Measurements from ENCODE around the gene DET1.
"Not testable (repeated sequence)": the region's sequence is repeated elsewhere in the genome, so short reads cannot be mapped to it uniquely, and the experiment has no call there.

The DET1 gene

DNA sequence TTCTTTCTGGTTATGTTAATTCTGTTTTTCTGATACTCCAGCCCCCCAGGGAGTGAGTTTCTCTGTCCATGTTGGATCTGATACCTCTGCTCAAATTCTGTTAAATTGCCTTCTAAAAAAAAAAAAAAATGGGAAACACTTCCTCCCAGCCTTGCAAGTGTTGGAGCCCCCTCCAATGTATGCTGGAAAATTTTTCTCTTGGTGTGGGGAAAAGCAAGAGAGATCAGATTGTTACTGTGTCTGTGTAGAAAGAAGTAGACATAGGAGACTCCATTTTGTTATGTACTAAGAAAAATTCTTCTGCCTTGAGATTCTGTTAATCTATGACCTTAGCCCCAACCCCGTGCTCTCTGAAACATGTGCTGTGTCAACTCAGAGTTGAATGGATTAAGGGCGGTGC, 6.1 kb downstream of the DET1 start:
- DNase-seq (ENCODE audit: low spot score): not testable (repeated sequence)

DNA sequence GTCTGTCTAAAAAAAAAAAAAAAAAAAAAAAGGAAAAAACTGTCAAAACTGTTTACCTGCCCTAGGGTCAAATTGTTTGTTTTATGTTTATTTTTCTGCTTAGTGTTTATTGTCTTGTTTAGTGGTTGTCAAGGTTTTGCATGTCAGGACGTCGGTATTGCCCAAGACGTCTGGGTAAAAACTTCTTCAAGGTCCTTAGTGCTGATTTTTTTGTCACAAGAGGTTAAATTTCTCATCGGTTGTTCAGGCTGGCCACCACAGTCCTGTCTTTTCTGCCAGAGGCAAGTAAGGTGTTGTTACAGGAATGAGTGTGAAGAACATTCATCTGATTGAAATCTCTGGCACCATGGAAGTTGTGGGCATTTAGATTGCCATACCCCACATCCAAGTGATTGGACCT, 7.0 kb downstream of the DET1 start:
- no peak for DNase-seq (ENCODE audit: low spot score)

DNA sequence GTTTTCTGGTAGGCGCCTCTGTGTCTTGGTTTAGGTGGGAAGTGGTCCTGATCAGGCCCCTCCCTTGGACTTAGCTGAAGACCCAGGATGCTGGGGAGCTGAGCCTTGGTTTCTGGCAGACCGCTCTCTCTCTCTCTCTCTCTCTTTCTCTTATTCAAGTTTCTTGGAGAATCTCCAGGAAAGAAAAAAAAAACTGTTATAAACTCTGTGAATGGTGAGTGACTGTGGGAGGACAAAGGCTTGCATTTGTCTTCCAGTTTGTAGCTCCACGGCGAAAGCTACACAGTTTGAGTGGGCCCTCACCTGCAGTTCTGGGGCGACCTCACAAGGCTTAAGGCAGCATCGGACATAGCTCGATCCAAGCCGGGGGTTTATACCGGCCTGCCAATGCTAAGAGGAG, 7.5 kb downstream of the DET1 start:
- no peak for DNase-seq (ENCODE audit: low spot score)

DNA sequence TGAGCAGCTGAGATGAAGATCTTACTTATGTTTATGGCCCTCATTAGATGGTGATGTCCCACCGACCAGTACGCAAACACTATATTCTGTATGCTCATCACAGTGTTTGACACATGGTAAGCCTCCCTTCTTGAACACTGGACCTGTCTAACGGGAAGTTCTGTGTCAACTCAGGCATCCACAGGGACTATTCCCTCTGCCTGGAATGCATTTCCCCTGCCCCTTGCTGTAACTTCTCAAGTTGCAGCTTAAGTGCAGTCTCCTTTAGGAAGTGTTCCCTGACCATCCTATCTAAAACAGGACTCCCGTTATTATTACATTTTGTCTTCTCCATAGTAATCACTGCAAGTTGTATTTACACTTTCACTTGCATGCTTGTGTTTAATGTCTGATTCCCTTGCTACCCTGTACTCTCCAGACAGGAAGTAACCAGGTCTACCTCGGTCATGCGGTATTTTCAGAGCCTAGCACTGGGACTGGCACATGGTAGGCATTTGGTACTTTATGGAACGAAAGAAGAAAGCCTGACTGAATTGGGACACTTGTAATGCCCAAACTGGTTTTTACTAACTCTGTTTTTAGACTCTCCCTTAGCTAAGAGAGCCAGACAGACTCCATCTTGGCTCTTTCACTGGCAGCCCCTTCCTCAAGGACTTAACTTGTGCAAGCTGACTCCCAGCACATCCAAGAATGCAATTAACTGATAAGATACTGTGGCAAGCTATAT, 8.7 kb downstream of the DET1 start:
- DNase-seq (ENCODE audit: low spot score): no peak

DNA sequence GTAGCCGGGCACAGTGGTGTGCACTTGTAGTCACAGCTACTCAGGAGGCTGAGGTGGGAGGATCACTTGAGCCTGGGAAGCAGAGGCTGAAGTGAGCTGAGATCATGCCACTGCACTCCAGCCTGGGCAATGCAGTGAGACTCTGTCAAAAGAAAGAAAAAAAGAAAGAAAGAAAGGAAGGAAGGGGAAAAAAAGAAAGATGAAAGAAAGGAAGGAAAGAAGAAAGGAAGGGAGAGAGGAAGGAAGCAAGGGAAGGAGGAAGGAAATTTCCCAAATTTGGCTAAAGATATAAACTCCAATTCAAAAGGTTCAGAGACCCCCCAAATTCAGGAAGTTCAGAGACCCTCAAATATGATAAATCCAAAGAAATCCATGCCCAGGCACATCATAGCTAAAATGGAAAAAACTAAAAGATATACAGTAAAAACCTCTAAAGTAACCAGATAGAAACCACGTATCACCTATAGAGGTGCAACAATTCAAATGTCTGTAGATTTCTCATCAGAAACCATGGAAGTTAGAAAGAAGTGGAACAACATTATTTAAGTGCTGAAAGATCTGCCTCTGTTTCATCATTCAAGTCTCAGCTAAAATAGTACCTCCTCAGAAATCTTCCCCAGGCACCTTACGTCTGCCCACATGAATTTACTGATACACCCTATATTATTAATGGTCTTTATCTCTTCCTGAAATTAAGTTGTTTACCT, 10.7 kb downstream of the DET1 start:
- no peak for DNase-seq (ENCODE audit: low spot score)

DNA sequence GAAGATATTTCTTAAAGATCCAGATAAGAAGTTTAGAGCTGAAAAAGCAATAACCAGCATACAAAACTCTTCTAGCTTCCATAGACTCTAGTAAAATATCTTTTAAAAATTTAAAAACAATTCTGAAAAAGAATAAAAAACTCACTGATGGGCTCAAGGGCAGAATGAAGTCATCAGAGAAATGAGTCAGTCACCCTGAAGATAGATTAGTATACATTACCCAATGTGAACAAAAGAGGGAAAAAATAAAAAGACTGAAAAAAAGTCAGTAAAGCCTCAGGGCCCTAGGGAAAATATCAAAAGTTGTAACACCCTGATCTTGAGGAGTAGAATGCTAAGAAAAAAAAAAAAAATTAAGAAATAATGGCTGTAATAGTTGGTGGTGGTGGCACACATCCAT, 11.4 kb downstream of the DET1 start:
- peak; percentile 21 for DNase-seq (ENCODE audit: low spot score)

DNA sequence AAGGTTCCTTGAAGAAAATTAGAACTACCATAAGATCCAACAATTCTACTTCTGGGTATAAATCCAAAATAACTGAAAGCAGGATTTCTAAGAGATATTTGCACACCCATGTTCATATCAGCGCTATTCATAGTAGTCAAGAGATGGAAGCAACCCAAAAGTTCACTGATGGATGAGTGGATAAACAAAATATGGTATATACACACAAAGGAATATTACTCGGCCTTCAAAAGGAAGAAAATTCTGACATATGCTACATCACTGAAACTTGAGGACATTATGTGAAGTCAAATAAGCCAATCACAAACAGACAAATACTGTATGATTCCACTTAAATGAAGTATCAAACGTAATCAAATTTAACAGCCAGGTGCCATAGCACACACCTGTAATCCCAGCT, 13.1 kb downstream of the DET1 start:
- no peak for DNase-seq (ENCODE audit: low spot score)

DNA sequence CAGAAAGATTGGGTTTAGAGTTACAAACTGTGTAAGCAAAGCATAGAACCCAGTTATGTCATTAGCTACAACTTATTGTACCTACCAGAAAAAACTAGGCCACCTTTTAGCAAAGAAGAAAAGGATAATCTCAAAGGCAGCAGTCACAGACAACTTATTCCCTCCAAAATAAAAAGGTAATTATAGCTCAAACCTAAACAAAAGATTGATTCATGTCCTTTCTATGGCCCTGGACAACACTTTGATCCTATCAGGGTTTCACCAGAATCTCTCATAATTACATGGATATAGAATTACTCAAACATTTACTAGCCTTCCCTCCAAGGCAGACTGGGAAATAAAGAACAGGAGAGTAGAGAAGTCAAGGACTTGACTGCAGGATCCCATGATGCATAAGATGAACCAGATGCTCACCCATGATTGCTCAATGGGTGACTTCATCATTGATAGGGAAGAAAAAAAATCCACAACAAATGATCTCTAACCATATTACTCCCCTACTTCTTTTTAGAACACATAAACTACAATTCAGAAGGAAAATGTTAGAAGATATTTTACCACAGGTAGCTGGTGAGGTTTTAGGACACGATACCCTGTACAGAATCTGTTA, 17.4 kb downstream of the DET1 start:
- DNase-seq (ENCODE audit: low spot score): no peak

DNA sequence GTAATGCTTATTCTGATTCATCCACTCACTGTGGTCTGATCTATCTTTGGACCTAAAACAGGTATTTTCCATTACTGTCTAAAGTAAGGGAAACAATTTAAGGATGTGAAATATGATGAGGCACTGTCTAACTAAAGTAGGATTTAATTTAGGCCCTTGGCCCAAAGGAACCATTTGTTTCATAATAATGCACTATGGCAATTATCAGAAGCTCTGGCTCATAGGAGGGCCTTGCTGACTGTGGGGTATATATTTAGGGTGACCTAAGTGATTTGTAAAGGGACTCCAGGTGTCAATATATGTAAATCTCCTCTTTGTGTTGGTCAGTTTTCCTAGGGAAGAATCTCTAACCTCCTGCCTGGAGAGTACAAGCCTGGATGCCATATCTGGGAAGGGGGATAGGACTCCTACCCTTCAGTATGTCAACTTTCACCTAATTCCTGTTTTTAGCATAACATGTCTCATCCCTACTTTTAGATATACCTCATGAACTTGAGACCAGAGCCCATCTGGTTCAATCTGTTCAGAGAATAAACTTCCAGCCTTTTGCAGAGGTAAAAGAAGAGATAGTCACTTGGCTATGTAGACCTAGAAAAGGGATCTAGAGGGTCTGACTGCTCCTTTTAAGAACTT, 20.1 kb downstream of the DET1 start:
- no peak for DNase-seq (ENCODE audit: low spot score)

DNA sequence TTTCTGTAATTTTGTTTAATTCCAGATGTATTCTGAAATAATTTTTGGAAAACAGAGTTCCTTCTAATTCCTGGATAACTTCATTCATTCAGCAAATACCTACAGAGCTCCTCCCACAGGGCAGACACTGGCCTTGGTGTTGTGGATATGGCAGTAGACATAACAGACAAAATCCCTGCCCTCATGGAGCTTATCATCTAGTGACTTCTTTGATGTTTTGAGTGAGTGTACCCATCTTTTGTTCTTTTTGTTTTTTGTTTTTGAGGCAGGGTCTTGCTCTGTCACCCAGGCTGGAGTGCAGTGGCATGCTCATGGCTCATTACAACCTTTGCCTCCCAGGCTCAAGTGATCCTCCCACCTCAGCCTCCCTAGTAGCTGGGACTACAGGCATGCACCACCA, 21.1 kb downstream of the DET1 start:
- no peak for DNase-seq (ENCODE audit: low spot score)

DNA sequence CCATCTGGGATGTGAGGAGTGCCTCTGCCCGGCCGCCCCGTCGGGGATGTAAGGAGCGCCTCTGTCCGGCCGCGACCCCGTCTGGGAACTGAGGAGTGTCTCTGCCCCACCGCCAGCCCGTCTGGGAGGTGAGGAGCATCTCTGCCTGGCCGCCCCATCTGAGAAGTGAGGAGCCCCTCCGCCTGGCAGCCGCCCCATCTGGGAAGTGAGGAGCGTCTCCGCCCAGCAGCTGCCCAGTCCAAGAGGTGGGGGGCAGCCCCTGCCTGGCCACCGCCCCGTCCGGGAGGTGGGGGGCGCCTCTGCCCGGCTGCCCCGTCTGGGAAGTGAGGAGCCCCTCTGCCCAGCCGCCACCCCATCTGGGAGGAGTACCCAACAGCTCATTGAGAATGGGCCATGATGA, 22.4 kb downstream of the DET1 start:
- not testable (repeated sequence) for DNase-seq (ENCODE audit: low spot score)

DNA sequence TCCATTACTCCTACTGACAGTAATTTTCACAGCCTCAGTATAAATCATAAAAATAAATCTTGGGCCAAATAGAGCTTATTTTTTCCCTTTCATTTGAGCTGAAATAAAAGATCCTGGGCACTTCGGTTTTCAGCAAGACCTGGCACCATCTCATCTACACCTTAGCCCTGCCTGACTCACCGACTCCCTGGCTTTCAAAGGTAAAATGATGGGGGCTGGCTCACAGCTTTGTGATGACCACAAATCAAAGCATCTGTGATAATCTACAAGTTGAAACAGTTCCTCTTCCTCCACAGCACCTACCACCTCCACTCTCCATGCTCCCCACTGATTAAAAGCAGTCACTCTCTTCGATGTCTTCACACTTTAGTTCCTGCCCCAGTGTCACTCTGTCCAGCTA, 27.6 kb downstream of the DET1 start:
- no peak for DNase-seq (ENCODE audit: low spot score)

DNA sequence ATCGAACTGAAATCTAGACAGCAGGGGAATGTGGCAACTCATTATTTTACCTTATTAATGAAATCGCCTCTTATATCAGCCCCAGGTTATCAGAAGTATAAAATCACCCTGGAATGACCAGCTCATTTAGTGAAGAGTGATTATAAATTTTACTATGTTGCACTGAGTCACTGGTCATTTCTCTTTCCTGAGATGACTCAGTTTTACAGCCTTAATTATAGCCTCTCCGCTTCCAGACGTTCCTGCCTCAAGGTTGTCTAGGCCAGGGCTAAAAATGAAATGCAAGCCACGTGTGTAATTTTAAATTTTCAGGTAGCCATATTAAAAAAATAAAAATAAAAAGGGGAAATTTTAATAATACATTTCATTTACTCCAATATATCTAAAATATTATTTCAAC, 33.3 kb downstream of the DET1 start:
- DNase-seq (ENCODE audit: low spot score): peak; percentile 56

DNA sequence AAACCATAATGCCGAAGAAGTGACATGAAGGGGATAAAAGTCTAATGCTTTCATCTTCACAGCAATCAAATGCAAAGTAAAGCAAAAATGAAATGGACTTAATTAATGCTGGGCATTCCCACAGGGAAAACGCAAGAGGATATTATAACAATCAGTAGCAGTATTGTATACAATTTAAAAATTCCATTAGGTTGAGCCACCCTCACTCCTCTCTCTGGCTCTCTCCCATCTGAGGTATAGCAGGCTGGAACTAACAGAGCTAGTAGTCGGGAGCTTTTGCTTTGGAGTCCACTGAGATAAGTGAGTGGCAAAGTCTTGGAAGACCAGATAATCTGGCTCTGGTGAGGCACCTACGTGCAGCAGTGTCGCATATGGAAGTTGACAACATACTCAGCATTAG, 33.9 kb downstream of the DET1 start:
- no peak for DNase-seq (ENCODE audit: low spot score)

DNA sequence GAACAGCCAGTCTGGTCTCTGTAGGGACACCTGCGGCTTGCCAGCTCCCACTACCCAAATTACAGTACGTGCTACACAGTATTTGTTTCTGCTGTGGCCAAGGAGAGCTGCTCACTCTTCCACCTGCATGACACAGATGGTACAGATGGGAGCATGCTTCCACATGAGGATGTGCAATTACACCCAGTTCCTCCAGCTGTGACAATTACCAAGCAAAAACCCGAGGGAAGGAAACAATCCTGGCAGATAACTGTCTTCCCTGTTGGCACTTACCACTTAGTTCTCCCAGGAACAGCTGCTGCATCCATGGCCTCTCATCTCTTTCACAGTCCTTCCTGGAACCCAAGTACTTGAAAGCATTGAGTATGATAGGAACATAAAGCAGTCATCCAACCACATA, 34.4 kb downstream of the DET1 start:
- no peak for DNase-seq (ENCODE audit: low spot score)

DNA sequence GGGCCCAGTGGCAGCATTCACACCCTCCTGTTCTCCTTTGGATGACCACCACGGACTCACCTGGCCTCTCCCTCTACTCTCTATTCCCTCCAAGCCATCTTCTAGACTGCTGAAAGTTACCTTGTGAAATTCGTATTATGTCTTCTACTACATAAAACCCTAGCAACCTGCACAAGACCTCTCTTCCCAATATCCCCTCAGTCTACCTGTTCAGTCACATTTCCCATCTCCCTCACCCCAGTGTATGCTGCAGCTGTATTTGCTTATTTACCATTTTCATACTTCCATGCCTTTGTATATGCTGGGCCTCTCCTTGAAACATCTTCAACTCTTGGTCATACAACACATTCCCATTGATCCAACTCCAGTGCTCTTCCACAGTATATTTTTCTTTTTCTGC, 35.3 kb downstream of the DET1 start:
- no peak for DNase-seq (ENCODE audit: low spot score)

DNA sequence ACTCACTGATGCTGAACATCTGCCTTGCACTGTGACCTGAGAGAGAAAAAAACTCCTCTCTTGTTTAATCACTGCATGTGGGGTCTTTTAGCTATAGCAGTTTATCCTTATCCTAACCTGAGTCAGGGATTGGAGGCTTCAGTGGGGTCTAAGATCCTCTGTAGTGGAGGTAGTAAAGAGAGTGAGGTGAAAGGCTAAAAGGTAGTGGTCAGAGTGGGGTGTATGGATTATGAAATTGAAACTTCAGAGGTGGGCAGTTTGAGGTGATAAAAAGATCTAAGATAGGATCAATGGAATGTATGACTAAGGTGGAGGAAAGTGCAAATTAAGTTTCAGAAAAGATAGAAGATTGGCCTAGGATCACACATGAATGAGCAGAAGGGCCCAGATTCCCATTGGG, 36.5 kb downstream of the DET1 start:
- no peak for DNase-seq (ENCODE audit: low spot score)

DNA sequence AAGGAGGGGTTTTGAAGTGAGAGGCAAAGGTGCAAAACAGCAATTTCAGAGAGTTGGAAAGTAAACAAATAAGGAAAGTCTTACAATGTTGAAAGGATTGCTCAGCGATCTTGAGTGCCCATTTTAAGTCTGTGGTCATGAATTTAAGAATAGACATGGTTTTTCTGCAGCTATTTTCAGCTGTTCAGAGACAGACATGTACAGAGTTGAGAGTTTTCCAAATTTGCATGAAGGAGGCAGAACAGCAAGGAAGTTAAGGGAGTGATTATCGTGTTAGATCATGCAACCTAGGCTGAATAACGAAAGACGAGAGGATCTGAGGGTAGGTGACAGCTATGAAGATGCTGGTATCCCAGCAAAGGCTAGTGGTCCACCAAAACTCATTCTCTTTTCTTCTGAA, 37.2 kb downstream of the DET1 start:
- no peak for DNase-seq (ENCODE audit: low spot score)

DNA sequence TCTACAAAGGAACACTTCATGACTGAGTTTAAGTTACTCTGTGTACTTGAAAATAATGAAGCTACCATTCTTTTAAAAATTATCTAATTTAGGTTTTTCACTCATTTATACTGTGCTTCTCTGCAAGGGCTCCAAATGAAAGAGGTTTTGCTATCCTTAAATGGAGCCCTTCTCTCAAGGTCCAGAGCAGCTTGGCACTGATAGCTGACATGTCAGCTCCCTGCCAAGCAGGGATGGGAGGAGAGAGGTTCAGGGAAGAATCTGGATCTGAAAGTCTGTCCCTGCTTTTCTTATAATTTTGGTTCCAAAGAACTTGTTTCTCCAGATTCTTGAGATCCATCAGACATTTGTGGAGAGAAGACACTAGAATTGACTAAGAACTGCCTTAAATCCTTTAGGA, 39.9 kb downstream of the DET1 start:
- DNase-seq (ENCODE audit: low spot score): no peak

DNA sequence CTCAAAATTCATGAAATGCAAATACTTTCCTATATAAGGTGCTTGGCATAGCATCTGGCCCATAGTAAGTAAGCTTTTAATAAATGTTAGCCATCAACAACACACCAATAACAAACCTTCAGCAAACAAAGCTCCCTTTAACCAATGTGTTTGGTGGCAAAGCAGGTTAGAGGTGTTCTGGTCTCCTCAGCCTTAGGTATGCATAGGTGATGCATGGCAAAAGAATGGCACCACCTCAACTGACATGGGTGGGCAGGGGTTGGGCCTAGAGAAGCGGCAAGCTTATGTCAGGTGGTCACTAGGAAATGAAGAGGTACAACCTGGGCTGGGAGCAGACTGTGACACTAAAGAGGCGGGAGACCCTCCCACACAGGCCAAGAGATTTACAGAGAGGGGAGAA, 40.8 kb downstream of the DET1 start:
- DNase-seq (ENCODE audit: low spot score): no peak

DNA sequence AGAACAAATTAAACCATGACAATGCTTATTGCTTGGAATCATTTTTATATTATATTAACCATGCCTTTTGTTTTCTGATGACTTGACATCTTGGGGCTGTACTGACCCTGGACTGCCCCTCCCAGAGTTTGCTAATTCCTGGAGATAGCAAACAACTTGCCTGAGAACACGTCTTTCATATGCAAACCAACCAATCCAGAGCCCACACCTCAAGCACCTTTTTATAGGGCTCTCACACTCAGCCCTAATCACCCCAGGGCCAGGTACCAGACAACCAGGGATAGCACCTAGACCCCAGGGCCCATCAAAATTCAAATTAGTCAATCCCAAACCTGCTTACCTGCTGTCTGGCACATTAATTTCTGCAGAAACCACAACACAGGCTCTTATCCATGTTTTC, 42.0 kb downstream of the DET1 start:
- DNase-seq (ENCODE audit: low spot score): no peak

DNA sequence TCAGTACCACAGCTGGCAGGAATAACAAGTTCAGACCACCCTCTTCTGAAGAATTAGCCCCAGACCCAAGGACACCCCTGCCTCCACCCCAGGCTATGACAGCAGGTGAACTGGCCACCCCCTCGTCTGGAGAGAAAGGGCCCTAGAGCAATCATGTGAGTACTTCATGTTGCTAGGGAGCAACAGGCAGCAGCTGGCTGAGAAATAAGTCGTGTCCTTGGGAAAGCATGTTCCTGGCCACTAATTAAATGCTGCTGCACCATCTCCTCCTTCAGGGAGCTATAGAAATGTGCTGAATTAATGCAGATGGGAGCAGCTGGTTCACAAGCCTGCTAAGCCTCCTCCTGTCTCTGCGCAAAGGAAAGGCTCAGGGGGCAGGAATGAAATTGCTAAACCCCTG, 47.5 kb downstream of the DET1 start:
- no peak for DNase-seq (ENCODE audit: low spot score)

DNA sequence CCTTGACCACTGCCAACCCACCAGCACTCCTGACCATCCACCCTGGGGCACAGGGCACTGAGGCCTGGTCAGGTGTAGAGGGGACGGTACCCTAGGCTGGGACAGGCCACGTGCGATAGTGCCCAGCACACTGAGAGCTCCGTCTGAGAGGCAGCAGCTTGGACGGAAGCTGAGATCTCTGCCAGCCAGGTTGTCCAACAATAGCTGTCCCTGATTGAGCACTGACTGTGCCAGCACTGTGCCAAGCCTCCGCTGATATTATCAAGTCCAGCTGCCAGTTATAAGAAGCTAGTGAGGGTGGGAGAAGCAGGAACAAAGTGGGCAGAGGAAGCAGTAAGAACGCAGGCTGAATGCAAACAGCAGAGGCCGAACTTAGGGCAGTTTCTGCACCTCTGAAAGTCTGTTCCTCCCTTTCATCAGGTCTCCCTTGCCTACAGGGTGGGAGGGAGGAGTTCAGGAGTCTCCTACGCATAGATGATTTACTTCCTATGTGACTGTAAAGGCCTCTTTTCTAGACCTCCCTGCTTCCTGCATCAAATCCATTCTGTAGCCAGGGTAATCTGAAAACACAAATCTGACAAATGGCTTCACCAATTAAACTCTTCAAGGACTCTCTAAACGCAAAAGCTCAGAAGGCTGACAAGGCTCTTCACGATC, 49.2 kb downstream of the DET1 start:
- DNase-seq (ENCODE audit: low spot score): no peak

Data from RKO (cell line).